K562 (cell line): Measurements from ENCODE around the gene ZER1. TPM values are rescaled to one million over a fixed set of nuclear protein-coding genes. Genes with fewer than 3 reads are reported as not detected.

Experiments used
- ATF4 ChIP-seq: fragments of 450-650 bp; formaldehyde crosslinking; IDR thresholded peaks from 2 replicates; pipeline ENCODE4 v1.4.0; 2022; ENCODE audit warnings: mild to moderate bottlenecking, moderate library complexity
- GTF2B ChIP-seq: IDR thresholded peaks from 2 replicates; pipeline ENCODE4 v1.6.1; 2011; ENCODE audit not compliant: insufficient read length; ENCODE audit errors: extremely low read depth
- ILK ChIP-seq: fragments of 450-650 bp; IDR thresholded peaks from 2 replicates; pipeline ENCODE4 v1.6.1; 2016; ENCODE audit warnings: missing genetic modification characterization, low read depth, mild to moderate bottlenecking, missing compliant biosample characterization, moderate library complexity, borderline replicate concordance
- MGA ChIP-seq: fragments of 450-650 bp; IDR thresholded peaks from 2 replicates; pipeline ENCODE4 v1.6.1; 2016; ENCODE audit warnings: mild to moderate bottlenecking, moderate library complexity
- NKRF ChIP-seq: fragments of 450-650 bp; IDR thresholded peaks from 2 replicates; pipeline ENCODE4 v1.6.1; 2016; ENCODE audit warnings: borderline replicate concordance
- SP1 ChIP-seq: sonication (generic); formaldehyde crosslinking; IDR thresholded peaks from 2 replicates; pipeline ENCODE4 v1.8.1; 2022; ENCODE audit warnings: mild to moderate bottlenecking, missing genetic modification reagents
- ZFP1 ChIP-seq: fragments of 450-650 bp; formaldehyde crosslinking; IDR thresholded peaks from 2 replicates; pipeline ENCODE4 v1.4.0; 2020; ENCODE audit warnings: mild to moderate bottlenecking, mixed read lengths
- ZNF41 ChIP-seq: fragments of 250-450 bp; sonication (Bioruptor Pico); conservative IDR thresholded peaks from 2 replicates; pipeline ENCODE4 v1.4.0; 2020; ENCODE audit warnings: mild to moderate bottlenecking
- polyA plus RNA-seq, 8 experiments: library from polyadenylated mRNA; depleted of rRNA in 4 of 8; stranded (reverse) in 5 of 8; unstranded in 3 of 8; fragments of >200 nt; fragmentation: Nextera tagmentation in 2 of 8; fragmentation: Illumina TruSeq in 1 of 8; extraction: Ambion mirVana in 2 of 8; extraction: Trizol in 1 of 8; gene quantifications; 2 replicates each; pipeline versions ENCODE4 v1.2.1 to v1.2.3, GENCODE V29; 2011 to 2014; ENCODE audit warnings: inconsistent platforms in 1 of 8, missing spikeins in 1 of 8
- total RNA-seq, 7 experiments: library from RNA; depleted of rRNA in 6 of 7; stranded (reverse); fragments of >200 nt in 6 of 7; fragmentation: Illumina TruSeq in 2 of 7; extraction: Trizol in 2 of 7; gene quantifications; 2 replicates each; pipeline versions ENCODE4 v1.2.1 to v1.2.3, GENCODE V29; 2011 to 2021; ENCODE audit warnings: low replicate concordance in 1 of 7

ZER1 gene
- total and polyA plus RNA-seq, 9 of the 15 experiments (the other 6 are each of a cell fraction or from before 2014, with no cell fraction given): 0.07 to 10.7 (median 6.2) TPM

- TF ChIP-seq MGA: peak; percentile 99
- no peak for TF ChIP-seq GTF2B
- TF ChIP-seq ATF4 (CRISPR knock-in tag): 0 out of 2 replicates have a peak, but pooled peaks have one; percentile 4
- TF ChIP-seq ILK (tag): no peak
- 0 out of 2 replicates have a peak, but pooled peaks have one; percentile 22 for TF ChIP-seq ZNF41
- TF ChIP-seq ZFP1 (CRISPR knock-in tag): no peak
- peak; percentile 98 for TF ChIP-seq SP1 (CRISPR knock-in tag)
- peak; percentile 30 for TF ChIP-seq NKRF
These were observed 15.2 kb upstream of the ZER1 start, which contains the start of gene TBC1D13 (continued) for GRCh38 chr9:128786681-128787601.
